A172 (cell line): ENCODE data around the gene GNAQ. TPM values are rescaled to one million over a fixed set of nuclear protein-coding genes. Genes with fewer than 3 reads are reported as not detected.
A peak's percentile ranks its signal among the peaks of the same experiment; 100 is the strongest.

Experiments used
- DNase-seq: peaks from one replicate; pipeline ENCODE4 v3.0.0-alpha.2; 2015; ENCODE audit warnings: low spot score
- total RNA-seq: library from RNA; depleted of rRNA; stranded (reverse); fragments of >200 nt; shearing (Covaris generic); gene quantifications from 2 replicates; pipeline ENCODE4 v1.2.3, GENCODE V29; 2014

The GNAQ gene
- total RNA-seq, 1 experiment from 2014 or later = 42.0 TPM

- no peak for DNase-seq
Measured at GRCh38 chr9:77843871-77844155, 187.8 kb downstream of the GNAQ start.

- DNase-seq = no peak
Measured at GRCh38 chr9:77843076-77843870, 188.3 kb downstream of the GNAQ start.

- no peak for DNase-seq
Measured at GRCh38 chr9:77841739-77842386, 189.7 kb downstream of the GNAQ start.

GRCh38 chr9:77839459-77840140 lies 192.0 kb downstream of the GNAQ start:
- no peak for DNase-seq

GRCh38 chr9:77838986-77839385 lies 192.6 kb downstream of the GNAQ start:
- no peak for DNase-seq

- DNase-seq = no peak
Measured at GRCh38 chr9:77834898-77835488, 196.6 kb downstream of the GNAQ start.

- no peak for DNase-seq
Measured at GRCh38 chr9:77833561-77834429, 197.8 kb downstream of the GNAQ start.

GRCh38 chr9:77832639-77833038 lies 199.0 kb downstream of the GNAQ start:
- no peak for DNase-seq

- DNase-seq = no peak
Measured at GRCh38 chr9:77831781-77832180, 199.8 kb downstream of the GNAQ start.

- DNase-seq = no peak
Measured at GRCh38 chr9:77830618-77831285, 200.9 kb downstream of the GNAQ start.

- DNase-seq = no peak
Measured at GRCh38 chr9:77829420-77829819, 202.2 kb downstream of the GNAQ start.

- DNase-seq = peak; percentile 46
Measured at GRCh38 chr9:77827104-77827784, 204.4 kb downstream of the GNAQ start.

GRCh38 chr9:77826621-77827020 lies 205.0 kb downstream of the GNAQ start:
- DNase-seq = no peak

GRCh38 chr9:77826116-77826515 lies 205.5 kb downstream of the GNAQ start:
- no peak for DNase-seq

GRCh38 chr9:77825361-77825760 lies 206.2 kb downstream of the GNAQ start:
- DNase-seq = no peak

GRCh38 chr9:77820293-77820954 lies 211.2 kb downstream of the GNAQ start:
- peak; percentile 86 for DNase-seq

GRCh38 chr9:77819657-77820056 lies 212.0 kb downstream of the GNAQ start:
- peak; percentile 54 for DNase-seq

- no peak for DNase-seq
Measured at GRCh38 chr9:77817590-77818311, 213.9 kb downstream of the GNAQ start.

GRCh38 chr9:77816641-77817341 lies 214.8 kb downstream of the GNAQ start:
- DNase-seq = no peak
